ENCODE results near the gene APC2. TPM values are rescaled to one million over a fixed set of nuclear protein-coding genes. Genes with fewer than 3 reads are reported as not detected.
A peak's percentile ranks its signal among the peaks of the same experiment; 100 is the strongest.

Gene APC2
- total and polyA plus RNA-seq, 8 donors = 0.10 to 3.5 (median 0.58) TPM; not detected in 1

DNA sequence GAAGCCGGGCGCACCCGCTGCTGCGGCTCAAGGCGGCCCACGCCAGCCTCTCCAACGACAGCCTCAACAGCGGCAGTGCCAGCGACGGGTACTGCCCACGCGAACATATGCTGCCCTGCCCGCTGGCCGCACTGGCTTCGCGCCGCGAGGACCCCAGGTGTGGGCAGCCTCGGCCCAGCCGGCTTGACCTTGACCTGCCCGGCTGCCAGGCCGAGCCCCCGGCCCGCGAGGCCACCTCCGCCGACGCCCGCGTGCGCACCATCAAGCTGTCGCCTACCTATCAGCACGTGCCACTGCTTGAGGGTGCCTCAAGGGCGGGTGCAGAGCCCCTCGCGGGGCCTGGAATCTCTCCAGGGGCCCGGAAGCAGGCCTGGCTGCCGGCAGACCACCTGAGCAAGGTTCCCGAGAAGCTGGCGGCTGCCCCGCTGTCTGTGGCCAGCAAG lies 16.1 kb downstream of the APC2 start:
- 35 to 67% (median 40%) methylated on average over 7 to 41 of the region's 41 CpGs for WGBS, 5 donors
- H3K4me3 ChIP-seq = peak overlapping the region in 2 of 4 donors; percentile 3 to 31
- H3K36me3 ChIP-seq = peaks cover 0 to 5% (median 4%) of the 10 kb centered on the region in 4 donors
- no peak for DNase-seq
- H3K27ac ChIP-seq = no peak overlapping the region
- no peaks in the 10 kb centered on the region for H3K9me3 ChIP-seq
- H3K27me3 ChIP-seq = peaks cover 28 to 69% (median 58%) of the 10 kb centered on the region in 3 donors
- peaks cover 49 to 59% (median 58%) of the 10 kb centered on the region in 4 donors for H3K4me1 ChIP-seq
- intact Hi-C loops (cut with DNase I; ENCODE audit: low total_unique reads) = no loop called here
- TF ChIP-seq POLR2A (IDR thresholded peaks at IDR 0.05) (no peak), EP300 (IDR thresholded peaks at IDR 0.05) (no peak), POLR2AphosphoS5 (IDR thresholded peaks at IDR 0.05) (no peak)
- TF ChIP-seq, protein P1, sequence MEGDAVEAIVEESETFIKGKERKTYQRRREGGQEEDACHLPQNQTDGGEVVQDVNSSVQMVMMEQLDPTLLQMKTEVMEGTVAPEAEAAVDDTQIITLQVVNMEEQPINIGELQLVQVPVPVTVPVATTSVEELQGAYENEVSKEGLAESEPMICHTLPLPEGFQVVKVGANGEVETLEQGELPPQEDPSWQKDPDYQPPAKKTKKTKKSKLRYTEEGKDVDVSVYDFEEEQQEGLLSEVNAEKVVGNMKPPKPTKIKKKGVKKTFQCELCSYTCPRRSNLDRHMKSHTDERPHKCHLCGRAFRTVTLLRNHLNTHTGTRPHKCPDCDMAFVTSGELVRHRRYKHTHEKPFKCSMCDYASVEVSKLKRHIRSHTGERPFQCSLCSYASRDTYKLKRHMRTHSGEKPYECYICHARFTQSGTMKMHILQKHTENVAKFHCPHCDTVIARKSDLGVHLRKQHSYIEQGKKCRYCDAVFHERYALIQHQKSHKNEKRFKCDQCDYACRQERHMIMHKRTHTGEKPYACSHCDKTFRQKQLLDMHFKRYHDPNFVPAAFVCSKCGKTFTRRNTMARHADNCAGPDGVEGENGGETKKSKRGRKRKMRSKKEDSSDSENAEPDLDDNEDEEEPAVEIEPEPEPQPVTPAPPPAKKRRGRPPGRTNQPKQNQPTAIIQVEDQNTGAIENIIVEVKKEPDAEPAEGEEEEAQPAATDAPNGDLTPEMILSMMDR (IDR thresholded peaks at IDR 0.05) = no peak

DNA sequence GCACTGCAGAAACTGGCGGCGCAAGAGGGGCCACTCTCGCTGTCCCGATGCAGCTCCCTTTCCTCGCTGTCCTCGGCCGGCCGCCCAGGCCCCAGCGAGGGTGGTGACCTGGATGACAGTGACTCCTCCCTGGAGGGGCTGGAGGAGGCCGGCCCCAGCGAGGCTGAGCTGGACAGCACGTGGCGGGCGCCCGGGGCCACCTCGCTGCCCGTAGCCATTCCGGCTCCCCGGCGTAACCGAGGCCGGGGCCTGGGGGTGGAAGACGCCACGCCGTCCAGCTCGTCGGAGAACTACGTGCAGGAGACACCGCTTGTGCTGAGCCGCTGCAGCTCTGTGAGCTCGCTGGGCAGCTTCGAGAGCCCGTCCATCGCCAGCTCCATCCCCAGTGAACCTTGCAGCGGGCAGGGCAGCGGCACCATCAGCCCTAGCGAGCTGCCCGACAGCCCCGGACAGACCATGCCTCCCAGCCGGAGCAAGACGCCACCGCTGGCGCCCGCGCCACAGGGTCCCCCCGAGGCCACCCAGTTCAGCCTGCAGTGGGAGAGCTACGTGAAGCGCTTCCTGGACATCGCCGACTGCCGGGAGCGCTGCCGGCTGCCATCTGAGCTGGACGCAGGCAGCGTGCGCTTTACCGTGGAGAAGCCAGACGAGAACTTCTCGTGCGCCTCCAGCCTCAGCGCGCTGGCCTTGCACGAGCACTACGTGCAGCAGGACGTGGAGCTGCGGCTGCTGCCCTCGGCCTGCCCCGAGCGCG lies 16.7 kb downstream of the APC2 start:
- 20 to 40% (median 24%) methylated on average over 2 to 70 of the region's 70 CpGs for WGBS, 5 donors
- H3K27ac ChIP-seq = no peak overlapping the region
- H3K36me3 ChIP-seq = no peaks in the 10 kb centered on the region
- TF ChIP-seq, protein P1 (IDR thresholded peaks at IDR 0.05) = no peak
- no peak for TF ChIP-seq POLR2A (IDR thresholded peaks at IDR 0.05)
- no peak for TF ChIP-seq EP300 (IDR thresholded peaks at IDR 0.05)
- peak overlapping the region in 1 of 4 donors; percentile 38 for H3K4me3 ChIP-seq
- DNase-seq = peak in 1 of 2 donors; percentile 38
- H3K27me3 ChIP-seq = peaks cover 29 to 74% (median 64%) of the 10 kb centered on the region in 3 donors
- intact Hi-C loops (cut with DNase I; ENCODE audit: low total_unique reads) = no loop called here
- no peaks in the 10 kb centered on the region for H3K9me3 ChIP-seq
- peaks cover 55 to 65% (median 64%) of the 10 kb centered on the region in 4 donors for H3K4me1 ChIP-seq

DNA sequence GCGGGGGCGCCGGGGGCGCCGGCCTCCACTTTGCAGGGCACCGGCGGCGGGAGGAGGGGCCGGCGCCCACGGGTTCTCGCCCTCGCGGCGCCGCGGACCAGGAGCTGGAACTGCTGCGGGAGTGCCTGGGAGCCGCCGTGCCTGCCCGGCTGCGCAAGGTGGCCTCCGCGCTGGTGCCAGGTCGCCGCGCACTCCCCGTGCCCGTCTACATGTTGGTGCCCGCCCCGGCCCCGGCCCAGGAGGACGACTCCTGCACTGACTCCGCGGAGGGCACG lies 17.2 kb downstream of the APC2 start:
- TF ChIP-seq POLR2A (IDR thresholded peaks at IDR 0.05) (no peak), EP300 (IDR thresholded peaks at IDR 0.05) (no peak), POLR2AphosphoS5 (IDR thresholded peaks at IDR 0.05) (no peak)
- H3K36me3 ChIP-seq = no peaks in the 10 kb centered on the region
- peak overlapping the region in 1 of 4 donors; percentile 38 for H3K4me3 ChIP-seq
- peaks cover 57 to 70% (median 69%) of the 10 kb centered on the region in 4 donors for H3K4me1 ChIP-seq
- 0 to 10% (median 5%) methylated on average over 1 to 36 of the region's 36 CpGs for WGBS, 5 donors
- intact Hi-C loops (cut with DNase I; ENCODE audit: low total_unique reads) = no loop called here
- no peaks in the 10 kb centered on the region for H3K9me3 ChIP-seq
- no peak overlapping the region for H3K27ac ChIP-seq
- H3K27me3 ChIP-seq = peaks cover 34 to 79% (median 70%) of the 10 kb centered on the region in 3 donors
- DNase-seq = peak in 1 of 2 donors; percentile 39

DNA sequence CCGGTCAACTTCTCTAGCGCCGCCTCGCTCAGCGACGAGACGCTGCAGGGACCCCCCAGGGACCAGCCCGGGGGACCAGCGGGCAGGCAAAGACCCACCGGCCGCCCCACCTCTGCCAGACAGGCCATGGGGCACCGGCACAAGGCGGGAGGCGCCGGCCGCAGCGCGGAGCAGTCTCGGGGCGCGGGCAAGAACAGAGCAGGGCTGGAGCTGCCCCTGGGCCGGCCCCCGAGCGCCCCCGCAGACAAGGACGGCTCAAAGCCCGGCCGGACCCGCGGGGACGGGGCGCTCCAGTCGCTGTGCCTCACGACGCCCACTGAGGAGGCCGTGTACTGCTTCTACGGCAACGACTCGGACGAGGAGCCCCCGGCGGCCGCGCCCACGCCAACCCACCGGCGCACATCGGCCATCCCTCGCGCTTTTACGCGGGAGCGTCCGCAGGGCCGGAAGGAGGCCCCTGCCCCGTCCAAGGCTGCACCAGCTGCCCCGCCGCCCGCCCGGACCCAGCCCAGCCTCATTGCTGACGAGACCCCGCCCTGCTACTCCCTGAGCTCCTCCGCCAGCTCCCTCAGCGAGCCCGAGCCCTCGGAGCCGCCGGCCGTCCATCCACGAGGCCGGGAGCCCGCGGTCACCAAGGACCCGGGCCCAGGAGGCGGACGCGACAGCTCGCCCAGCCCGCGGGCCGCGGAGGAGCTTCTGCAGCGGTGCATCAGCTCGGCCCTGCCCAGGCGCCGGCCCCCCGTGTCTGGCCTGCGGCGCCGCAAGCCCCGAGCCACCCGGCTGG lies 17.8 kb downstream of the APC2 start:
- H3K9me3 ChIP-seq = no peaks in the 10 kb centered on the region
- H3K27ac ChIP-seq = no peak overlapping the region
- TF ChIP-seq POLR2A (IDR thresholded peaks at IDR 0.05) (no peak), POLR2AphosphoS5 (IDR thresholded peaks at IDR 0.05) (no peak), EP300 (IDR thresholded peaks at IDR 0.05) (no peak)
- TF ChIP-seq, protein P1 (IDR thresholded peaks at IDR 0.05) = no peak
- peaks cover 57 to 76% (median 74%) of the 10 kb centered on the region in 4 donors for H3K4me1 ChIP-seq
- intact Hi-C loops (cut with DNase I; ENCODE audit: low total_unique reads) = no loop called here
- peak overlapping the region in 1 of 4 donors; percentile 38 for H3K4me3 ChIP-seq
- DNase-seq = peak in 1 of 2 donors; percentile 40
- H3K36me3 ChIP-seq = no peaks in the 10 kb centered on the region
- peaks cover 39 to 85% (median 75%) of the 10 kb centered on the region in 3 donors for H3K27me3 ChIP-seq
- 2 to 4% (median 4%) methylated on average over 33 to 92 of the region's 92 CpGs; no CpG with 5 or more reads in 1 of the 5 donors for WGBS, 5 donors
